HUES64 (cell line): Measurements from ENCODE around the gene UBL5.
"Not testable (repeated sequence)": the region's sequence is repeated elsewhere in the genome, so short reads cannot be mapped to it uniquely, and the experiment has no call there.

Experiments
- H3K27ac ChIP-seq: 2 replicates; pipeline ENCODE4 v1.7.0; 2013; ENCODE audit warnings: low read depth, low read length, inconsistent platforms
- H3K27me3 ChIP-seq: 2 replicates; pipeline ENCODE4 v1.6.1; 2013; ENCODE audit warnings: mild to moderate bottlenecking, low read length; ENCODE audit not compliant: insufficient read depth
- H3K36me3 ChIP-seq: 2 replicates; pipeline ENCODE4 v1.6.1; 2013; ENCODE audit warnings: mild to moderate bottlenecking, low read length; ENCODE audit not compliant: insufficient read depth
- H3K4me1 ChIP-seq: 2 replicates; pipeline ENCODE4 v1.6.1; 2013; ENCODE audit warnings: mild to moderate bottlenecking, low read length, moderate library complexity; ENCODE audit not compliant: insufficient read depth
- H3K4me3 ChIP-seq: 2 replicates; pipeline ENCODE4 v1.5.1; 2013; ENCODE audit warnings: mild to moderate bottlenecking, low read length, moderate library complexity
- H3K9ac ChIP-seq: 2 replicates; pipeline ENCODE4 v1.6.1; 2013; ENCODE audit warnings: mild to moderate bottlenecking, low read depth, low read length
- H3K9me3 ChIP-seq: 2 replicates; pipeline ENCODE4 v1.6.1; 2013; ENCODE audit warnings: low read depth, low read length; ENCODE audit not compliant: insufficient read depth
- WGBS: fragments of 150-250, 120-280 bp; methylation state at CpG from one replicate; pipeline ENCODE4 v1.1.7; 2013; ENCODE audit warnings: missing lambda C conversion rate; 5-methylcytosine and 5-hydroxymethylcytosine counted together

UBL5 gene

DNA sequence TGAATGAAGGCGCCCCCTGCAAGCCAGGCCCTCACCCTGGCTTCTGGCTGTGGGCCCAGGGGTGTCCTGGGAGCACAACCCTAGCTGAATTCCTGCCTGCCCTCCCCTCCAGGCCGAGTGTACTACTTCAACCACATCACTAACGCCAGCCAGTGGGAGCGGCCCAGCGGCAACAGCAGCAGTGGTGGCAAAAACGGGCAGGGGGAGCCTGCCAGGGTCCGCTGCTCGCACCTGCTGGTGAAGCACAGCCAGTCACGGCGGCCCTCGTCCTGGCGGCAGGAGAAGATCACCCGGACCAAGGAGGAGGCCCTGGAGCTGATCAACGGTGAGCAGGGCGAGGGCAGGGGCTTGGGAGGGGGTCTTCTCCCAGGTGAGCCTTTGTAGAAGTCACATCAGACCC, 10.6 kb downstream of the UBL5 start:
- Histone ChIP-seq H3K4me1 (no peaks in the 10 kb centered on the region), H3K27ac (no peak overlapping the region), H3K27me3 (no peaks in the 10 kb centered on the region), H3K9me3 (no peaks in the 10 kb centered on the region), H3K4me3 (no peak overlapping the region), H3K9ac (no peak overlapping the region), H3K36me3 (peaks cover 51% of the 10 kb centered on the region)
- WGBS = 96% methylated on average over 15 of the region's 15 CpGs

DNA sequence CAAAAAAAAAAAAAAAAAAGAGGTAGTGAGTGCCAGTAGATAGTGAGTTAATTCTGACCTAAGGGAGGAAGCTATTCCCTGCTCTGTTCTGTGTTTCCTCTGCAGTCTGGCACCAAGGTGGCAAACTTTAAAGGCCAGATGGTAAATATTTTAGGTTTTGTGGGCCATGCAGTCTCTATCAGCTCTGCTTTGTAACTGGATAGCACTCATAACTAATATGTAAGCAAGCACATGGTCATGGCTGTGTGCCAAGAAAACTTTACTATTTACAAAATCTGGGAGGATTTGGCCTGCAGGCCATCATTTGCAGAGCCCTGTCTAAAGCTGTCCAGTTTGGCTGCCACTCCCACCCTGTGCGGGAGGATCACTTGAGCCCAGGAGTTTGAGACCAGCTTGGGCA, 11.7 kb downstream of the UBL5 start:
- Histone ChIP-seq H3K9me3 (no peaks in the 10 kb centered on the region), H3K27me3 (no peaks in the 10 kb centered on the region), H3K27ac (no peak overlapping the region), H3K4me3 (no peak overlapping the region), H3K9ac (no peak overlapping the region), H3K4me1 (no peaks in the 10 kb centered on the region), H3K36me3 (peaks cover 61% of the 10 kb centered on the region)
- WGBS = 97% methylated on average over 1 of the region's 1 CpG

DNA sequence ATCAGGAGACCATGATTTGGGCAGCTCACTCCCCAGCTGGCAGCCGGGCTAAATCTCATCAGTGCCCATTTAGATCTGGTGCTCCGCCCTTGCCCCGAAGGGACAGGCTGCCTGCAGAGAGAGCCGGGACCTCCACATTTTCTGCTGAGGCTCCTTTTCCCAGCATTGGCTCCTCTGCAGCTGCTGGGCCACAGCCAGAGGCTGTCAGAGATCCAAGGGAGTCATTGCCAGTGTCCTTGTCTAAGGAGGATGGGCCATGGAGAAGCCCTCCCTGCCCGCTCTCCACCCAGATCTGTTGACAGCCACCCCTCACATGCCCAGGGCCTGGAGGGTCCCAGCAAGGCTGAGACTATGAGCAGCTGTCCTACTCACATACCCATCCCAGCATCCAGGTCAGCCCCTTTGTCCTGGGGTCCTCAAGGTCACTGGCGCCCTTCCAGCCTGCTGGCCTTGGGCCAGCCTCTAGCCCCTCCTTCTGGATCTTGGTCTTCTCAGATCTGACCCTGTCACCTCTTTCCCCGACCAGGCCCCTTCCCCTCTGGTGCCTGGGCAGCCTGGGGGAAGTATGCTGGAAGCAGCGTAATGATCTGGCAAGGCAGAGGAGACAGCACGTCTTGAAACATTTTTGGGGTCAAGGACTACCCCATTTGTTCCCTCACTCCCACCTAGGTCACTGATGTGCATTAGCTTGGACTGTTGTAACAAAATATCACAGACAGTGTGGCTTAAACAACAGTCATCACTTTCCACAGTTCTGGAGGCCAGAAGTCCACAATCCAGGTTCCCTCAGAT, 15.3 kb downstream of the UBL5 start:
- Histone ChIP-seq H3K9me3 (no peaks in the 10 kb centered on the region), H3K27ac (no peak overlapping the region), H3K4me1 (no peaks in the 10 kb centered on the region), H3K9ac (no peak overlapping the region), H3K27me3 (no peaks in the 10 kb centered on the region), H3K36me3 (peaks cover 66% of the 10 kb centered on the region), H3K4me3 (no peak overlapping the region)
- 96% methylated on average over 9 of the region's 9 CpGs for WGBS

DNA sequence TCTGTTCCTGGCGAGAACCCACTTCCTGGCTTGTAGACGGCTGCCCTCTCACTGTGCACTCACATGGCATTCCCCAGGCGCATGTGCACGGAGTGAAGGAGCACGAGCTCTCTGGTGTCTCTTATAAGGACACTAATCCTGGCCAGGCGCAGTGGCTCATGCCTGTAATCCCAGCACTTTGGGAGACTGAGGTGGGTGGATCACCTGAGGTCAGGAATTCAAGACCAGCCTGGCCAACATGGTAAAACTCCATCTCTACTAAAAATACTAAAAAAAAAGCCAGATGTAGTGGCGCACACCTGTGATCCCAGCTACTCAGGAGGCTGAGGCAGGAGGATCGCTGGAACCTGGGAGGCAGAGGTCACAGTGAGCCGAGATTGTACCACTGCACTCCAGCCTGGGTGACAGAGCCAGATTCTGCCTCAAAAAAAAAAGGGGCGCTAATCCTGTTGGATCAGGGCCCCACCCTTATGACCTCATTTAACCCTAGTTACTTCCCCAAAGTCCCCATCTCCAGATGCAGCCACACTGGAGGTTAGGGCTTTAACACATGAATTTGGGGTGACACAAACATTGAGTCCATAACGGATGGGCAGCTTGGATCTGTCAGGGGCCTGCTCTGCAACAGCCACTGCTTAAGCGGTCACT, 16.0 kb downstream of the UBL5 start:
- H3K27me3 ChIP-seq, H3K27ac ChIP-seq, H3K4me1 ChIP-seq, H3K9me3 ChIP-seq, H3K4me3 ChIP-seq, H3K9ac ChIP-seq: not testable (repeated sequence)
- H3K36me3 ChIP-seq = peaks cover 59% of the 10 kb centered on the region
- 94% methylated on average over 12 of the region's 12 CpGs for WGBS

DNA sequence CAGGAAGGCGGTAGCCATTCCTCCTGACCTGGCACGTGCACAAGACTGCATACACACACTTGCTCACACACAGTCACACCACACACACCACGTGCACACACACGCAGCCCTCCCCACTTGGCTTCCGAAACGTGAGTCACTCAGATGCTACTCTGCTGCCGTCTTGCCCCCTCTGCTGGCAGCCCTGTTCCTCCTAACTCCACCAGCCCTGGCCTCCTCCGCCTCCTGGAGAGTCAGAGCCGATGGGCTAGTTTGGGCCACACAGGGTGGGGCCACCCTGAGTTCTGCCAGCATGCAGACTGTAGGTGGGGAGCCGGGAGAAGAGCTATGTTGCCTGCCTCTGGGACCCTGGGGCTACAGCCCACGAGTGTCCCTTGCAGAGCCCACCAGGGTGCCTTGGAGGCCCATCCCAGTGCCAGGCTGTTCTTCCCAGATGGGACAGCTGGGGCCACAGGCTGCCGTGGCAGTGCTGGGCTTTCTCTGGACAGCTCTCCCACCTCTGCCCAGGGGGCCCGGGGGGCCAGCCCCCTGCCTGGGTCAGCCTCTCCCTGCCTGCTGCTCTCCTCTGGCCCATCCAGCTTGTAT, 19.5 kb downstream of the UBL5 start:
- Histone ChIP-seq H3K4me3 (no peak overlapping the region), H3K4me1 (0 out of 2 replicates have a peak, but pooled peaks cover 2% of the 10 kb centered on the region), H3K27ac (no peak overlapping the region), H3K9me3 (no peaks in the 10 kb centered on the region), H3K36me3 (peaks cover 32% of the 10 kb centered on the region), H3K27me3 (no peaks in the 10 kb centered on the region), H3K9ac (no peak overlapping the region)
- 56% methylated on average over 13 of the region's 13 CpGs for WGBS

DNA sequence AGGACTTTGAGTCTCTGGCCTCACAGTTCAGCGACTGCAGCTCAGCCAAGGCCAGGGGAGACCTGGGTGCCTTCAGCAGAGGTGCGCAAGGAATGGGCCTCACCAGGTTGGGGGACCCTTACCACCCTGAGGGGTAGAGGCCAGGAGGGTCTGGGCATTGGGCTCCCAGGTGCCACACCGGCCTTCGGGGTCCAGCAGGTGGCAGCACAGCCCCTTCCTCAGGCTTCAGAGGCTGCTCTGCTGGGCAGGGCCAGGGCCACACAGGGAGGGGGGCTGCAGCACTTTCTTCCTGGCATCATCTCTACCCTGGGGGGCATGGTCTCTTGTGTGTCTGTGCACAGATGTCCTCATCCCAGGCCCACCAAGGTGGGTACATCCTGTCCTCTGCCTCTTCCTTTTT, 20.3 kb downstream of the UBL5 start:
- Histone ChIP-seq H3K9ac (no peak overlapping the region), H3K27me3 (no peaks in the 10 kb centered on the region), H3K36me3 (peaks cover 23% of the 10 kb centered on the region), H3K4me1 (0 out of 2 replicates have a peak, but pooled peaks cover 2% of the 10 kb centered on the region), H3K9me3 (no peaks in the 10 kb centered on the region), H3K4me3 (no peak overlapping the region), H3K27ac (no peak overlapping the region)
- WGBS = 65% methylated on average over 4 of the region's 4 CpGs

DNA sequence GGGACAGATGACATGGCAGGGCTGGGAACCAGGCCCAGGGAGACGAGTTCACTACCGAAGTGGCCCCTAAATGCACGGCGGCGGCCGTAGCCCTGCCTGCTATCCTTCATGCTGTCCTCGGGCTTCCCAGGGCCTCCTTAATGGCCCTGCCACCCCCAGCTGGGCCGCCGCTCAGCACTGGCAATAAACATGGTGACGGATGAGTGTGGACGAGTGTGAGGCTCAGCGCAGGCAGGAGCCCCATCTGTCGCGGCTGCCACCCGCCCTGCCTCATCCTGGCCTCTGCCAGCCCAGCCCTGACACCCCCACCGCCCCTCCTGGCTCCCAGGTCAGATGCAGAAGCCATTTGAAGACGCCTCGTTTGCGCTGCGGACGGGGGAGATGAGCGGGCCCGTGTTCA, 21.0 kb downstream of the UBL5 start:
- 94% methylated on average over 23 of the region's 23 CpGs for WGBS

DNA sequence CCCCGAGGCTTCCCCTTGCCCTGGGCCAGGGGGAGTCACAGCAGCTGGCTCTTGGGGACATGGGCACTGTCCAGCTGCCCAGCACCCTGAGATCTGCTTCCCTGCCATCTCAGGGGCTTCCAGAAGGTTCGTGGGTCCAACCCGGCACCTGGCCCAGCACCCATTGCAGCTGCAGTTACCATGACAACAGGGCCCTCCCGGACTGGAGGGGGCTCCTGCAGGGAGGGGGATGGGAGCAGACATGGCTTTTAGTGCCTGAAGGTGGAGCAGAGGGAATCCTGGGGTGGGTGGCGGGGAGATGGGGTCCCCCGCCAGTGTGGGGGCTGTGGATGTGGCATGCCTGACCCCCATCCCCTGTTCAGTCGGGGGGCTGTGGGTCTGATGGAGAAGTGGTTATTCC, 22.1 kb downstream of the UBL5 start:
- H3K9ac ChIP-seq = no peak overlapping the region; the same call in 1 of the 2 replicates
- H3K36me3 ChIP-seq = peaks cover 20% of the 10 kb centered on the region
- no peak overlapping the region for H3K27ac ChIP-seq
- 85% methylated on average over 7 of the region's 7 CpGs for WGBS
- no peaks in the 10 kb centered on the region for H3K9me3 ChIP-seq
- no peaks in the 10 kb centered on the region for H3K27me3 ChIP-seq
- 0 out of 2 replicates have a peak, but pooled peaks cover 2% of the 10 kb centered on the region for H3K4me1 ChIP-seq
- H3K4me3 ChIP-seq = no peak overlapping the region

More for the DNA sequence above, 21.0 kb downstream of the UBL5 start:
- Histone ChIP-seq H3K9ac (no peak overlapping the region), H3K36me3 (peaks cover 20% of the 10 kb centered on the region), H3K4me3 (no peak overlapping the region), H3K27ac (no peak overlapping the region), H3K9me3 (no peaks in the 10 kb centered on the region), H3K27me3 (no peaks in the 10 kb centered on the region), H3K4me1 (0 out of 2 replicates have a peak, but pooled peaks cover 2% of the 10 kb centered on the region)

DNA sequence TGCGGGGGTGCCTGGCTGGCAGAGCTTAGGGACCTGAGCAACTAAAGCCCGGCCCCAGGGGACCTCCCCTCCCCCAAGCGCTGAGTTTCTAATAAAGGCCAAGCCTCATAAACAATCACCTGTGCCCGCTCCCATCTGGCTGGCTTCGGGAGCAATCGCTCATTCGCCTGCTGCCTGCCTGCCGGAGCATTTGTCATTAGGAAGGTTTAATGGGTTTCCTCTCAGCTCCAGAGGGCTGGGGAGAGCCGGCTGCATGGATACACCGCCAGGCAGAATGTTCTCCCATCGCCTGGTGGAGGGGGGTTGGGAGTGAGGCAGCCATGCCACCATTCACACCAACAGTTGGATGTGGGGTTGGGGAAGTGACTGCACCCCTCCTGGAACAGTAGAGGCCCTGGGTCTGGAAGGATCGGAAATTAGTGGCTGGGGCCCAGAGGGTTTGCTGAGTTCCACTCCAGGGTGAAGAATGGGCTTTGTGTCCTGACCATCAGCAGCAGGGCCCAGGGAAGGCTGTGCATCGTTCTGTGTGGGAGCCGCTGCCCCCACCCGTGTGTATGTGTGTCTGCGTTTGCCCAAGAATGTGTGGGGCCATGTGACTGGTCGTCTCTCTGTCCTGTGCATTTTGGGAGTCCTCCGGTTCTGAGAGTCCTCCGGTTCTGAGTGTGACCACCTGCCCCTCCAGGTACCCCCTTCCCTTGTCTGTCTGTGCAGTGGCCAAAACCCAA, 22.7 kb downstream of the UBL5 start:
- H3K36me3 ChIP-seq = peaks cover 21% of the 10 kb centered on the region
- no peaks in the 10 kb centered on the region for H3K9me3 ChIP-seq
- WGBS = 90% methylated on average over 19 of the region's 19 CpGs
- H3K27me3 ChIP-seq = no peaks in the 10 kb centered on the region
- 0 out of 2 replicates have a peak, but pooled peaks cover 2% of the 10 kb centered on the region for H3K4me1 ChIP-seq
- H3K27ac ChIP-seq = no peak overlapping the region
- H3K9ac ChIP-seq = no peak overlapping the region
- no peak overlapping the region for H3K4me3 ChIP-seq

DNA sequence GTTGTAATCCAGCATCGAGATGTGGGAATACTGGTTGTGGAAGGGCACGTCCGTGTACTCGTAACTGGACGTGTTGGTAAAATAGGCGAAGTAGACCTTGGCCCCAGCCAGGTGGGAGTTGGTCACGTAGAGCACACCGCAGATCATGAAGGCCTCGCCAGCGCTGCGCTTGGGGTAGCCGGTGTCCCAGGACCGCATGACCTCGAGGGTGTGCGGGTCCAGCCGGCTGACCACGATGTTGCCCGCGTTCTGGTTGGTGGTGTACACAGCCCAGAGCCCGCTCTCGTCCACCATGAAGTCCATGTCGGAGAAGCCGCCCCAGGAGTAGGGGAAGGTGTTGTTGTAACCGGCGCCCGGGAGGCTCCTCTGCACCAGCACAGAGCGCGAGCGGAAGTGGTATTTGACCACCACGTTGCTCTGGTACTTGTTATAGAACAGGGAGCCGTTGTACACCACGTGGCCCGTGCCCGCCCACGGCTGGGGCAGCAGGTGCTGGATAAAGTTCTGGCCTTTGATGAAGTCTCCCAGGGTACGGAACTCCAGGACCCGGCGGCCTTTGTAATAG, 26.6 kb downstream of the UBL5 start:
- 96% methylated on average over 38 of the region's 38 CpGs for WGBS
- peaks cover 43% of the 10 kb centered on the region for H3K36me3 ChIP-seq
- H3K9ac ChIP-seq = no peak overlapping the region
- H3K27me3 ChIP-seq = no peaks in the 10 kb centered on the region
- no peak overlapping the region for H3K27ac ChIP-seq
- 0 out of 2 replicates have a peak, but pooled peaks cover 2% of the 10 kb centered on the region for H3K4me1 ChIP-seq
- H3K4me3 ChIP-seq = no peak overlapping the region
- H3K9me3 ChIP-seq = no peaks in the 10 kb centered on the region
